ENCODE measurements around the gene PLD2.
A peak's percentile ranks its signal among the peaks of the same experiment; 100 is the strongest.
"Not testable (repeated sequence)": the region's sequence is repeated elsewhere in the genome, so short reads cannot be mapped to it uniquely, and the experiment has no call there.

The PLD2 gene

DNA sequence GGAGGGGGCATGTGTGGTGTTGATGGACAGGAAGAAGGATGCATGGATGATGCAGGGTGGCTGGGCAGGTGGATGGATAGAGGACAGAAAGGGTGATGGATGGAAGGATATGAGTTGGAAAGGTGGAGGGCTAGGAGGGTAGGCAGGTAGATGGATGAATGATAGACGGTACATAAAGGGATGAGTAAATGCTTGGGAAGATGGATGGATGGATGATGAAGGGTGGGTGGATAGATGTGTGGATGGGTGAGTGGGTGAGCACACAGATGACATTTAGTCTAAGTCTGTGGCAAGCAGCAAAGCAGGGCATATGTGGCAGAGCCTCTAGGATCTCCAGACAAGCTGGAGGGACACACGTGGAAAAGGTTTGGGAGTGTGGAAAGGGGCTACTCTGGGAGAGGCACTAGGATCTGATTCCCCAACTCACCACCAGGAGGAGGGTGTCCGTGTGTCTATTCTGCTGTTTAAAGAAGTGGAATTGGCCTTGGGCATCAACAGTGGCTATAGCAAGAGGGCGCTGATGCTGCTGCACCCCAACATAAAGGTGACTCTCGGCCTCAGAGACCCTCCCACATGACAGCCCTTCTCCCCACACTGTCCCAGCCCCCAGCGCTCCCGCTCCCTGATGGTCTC lies 8.2 kb downstream of the PLD2 start:
- H3K4me3 ChIP-seq (ENCODE audit: low read depth, low read length), result no peak overlapping the region
- TF ChIP-seq CTCF (IDR thresholded peaks at IDR 0.05; ENCODE audit: low read depth, low read length, missing control alignments), result peak; percentile 39
- DNase-seq (ENCODE audit: low read depth), result no peak

DNA sequence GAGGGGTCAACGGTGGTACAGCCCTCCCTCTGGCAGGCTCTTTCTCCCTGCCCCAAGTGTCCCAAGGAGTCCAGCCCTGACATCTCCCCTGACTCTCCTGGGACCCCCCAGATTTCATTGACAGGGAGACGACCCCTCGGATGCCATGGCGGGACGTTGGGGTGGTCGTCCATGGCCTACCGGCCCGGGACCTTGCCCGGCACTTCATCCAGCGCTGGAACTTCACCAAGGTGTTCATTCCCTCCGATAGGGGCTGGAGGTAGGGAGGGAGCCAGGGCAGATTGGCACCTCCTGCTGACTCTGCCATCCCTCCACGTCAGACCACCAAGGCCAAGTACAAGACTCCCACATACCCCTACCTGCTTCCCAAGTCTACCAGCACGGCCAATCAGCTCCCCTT lies 9.9 kb downstream of the PLD2 start:
- TF ChIP-seq CTCF (IDR thresholded peaks at IDR 0.05; ENCODE audit: low read depth, low read length, missing control alignments), result no peak
- no peak for DNase-seq (ENCODE audit: low read depth)
- H3K4me3 ChIP-seq (ENCODE audit: low read depth, low read length), result no peak overlapping the region

GRCh38 chr17:4818276-4818675 lies 11.3 kb downstream of the PLD2 start:
- DNase-seq (ENCODE audit: low read depth), result no peak
- TF ChIP-seq CTCF (IDR thresholded peaks at IDR 0.05; ENCODE audit: low read depth, low read length, missing control alignments), result no peak
- no peak overlapping the region for H3K4me3 ChIP-seq (ENCODE audit: low read depth, low read length)

GRCh38 chr17:4822835-4823234 lies 15.9 kb downstream of the PLD2 start:
- no peak for TF ChIP-seq CTCF (IDR thresholded peaks at IDR 0.05; ENCODE audit: low read depth, low read length, missing control alignments)
- H3K4me3 ChIP-seq (ENCODE audit: low read depth, low read length), result no peak overlapping the region
- no peak for DNase-seq (ENCODE audit: low read depth)

DNA sequence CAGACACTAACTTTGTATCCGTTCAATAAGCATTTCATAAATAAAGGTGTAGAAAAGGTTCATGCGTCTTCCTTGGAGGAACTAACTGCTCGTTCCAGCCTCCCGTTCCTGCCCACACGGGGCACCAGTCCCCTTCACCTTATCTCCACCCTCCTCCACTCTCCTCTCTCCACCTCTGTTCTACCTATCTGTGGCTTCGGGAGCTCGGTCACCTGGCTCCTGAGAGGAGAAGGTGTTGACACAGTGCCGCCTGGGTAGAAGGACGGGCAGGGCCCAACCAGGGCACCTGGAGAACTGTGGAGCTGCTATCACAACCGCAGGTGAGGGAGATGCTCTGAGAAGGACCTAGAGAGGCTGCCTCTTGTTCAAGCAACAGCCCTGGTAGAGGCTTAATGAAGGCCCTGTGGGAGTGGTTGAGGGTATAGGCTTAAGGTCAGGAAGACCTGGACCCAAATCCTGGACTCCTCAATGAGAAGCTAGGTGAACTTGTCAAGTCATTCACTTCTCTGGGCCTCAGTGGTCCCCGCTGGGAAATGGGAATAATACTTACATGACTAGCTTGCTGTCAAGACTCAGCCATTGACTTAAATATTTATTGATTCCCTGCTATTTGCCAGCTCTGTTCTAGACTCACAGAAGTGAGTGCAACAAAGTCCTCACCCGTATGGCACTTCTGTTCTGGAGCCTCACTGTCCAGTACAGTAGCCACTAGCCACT lies 16.6 kb downstream of the PLD2 start:
- H3K4me3 ChIP-seq (ENCODE audit: low read depth, low read length), result no peak overlapping the region
- no peak for TF ChIP-seq CTCF (IDR thresholded peaks at IDR 0.05; ENCODE audit: low read depth, low read length, missing control alignments)
- DNase-seq (ENCODE audit: low read depth), result no peak

- TF ChIP-seq CTCF (IDR thresholded peaks at IDR 0.05; ENCODE audit: low read depth, low read length, missing control alignments), result no peak
- no peak overlapping the region for H3K4me3 ChIP-seq (ENCODE audit: low read depth, low read length)
- no peak for DNase-seq (ENCODE audit: low read depth)
Observed at GRCh38 chr17:4827399-4827798, 20.4 kb downstream of the PLD2 start.

DNA sequence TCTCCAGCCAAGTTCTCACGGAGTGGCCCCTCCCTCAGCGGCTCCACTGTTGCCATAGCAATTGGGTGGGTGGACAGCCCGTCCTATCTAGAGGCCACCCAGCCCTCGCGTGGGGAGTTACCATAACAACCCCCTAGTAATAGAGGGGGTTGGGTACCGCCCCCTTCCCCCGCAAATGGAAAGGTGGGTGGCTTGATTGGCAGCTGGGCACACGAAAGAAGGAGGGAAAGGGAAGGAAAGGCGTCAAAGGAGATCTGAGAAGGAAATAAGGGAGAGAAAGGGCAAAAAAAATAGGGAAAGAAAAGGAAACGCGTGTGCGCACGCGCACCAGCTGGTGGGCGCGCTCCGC lies 25.9 kb downstream of the PLD2 start:
- peak overlapping the region; percentile 83 for H3K4me3 ChIP-seq (ENCODE audit: low read depth, low read length)
- not testable (repeated sequence) for DNase-seq (ENCODE audit: low read depth)
